Measurements from ENCODE around the gene GLI3.

GLI3 gene

DNA sequence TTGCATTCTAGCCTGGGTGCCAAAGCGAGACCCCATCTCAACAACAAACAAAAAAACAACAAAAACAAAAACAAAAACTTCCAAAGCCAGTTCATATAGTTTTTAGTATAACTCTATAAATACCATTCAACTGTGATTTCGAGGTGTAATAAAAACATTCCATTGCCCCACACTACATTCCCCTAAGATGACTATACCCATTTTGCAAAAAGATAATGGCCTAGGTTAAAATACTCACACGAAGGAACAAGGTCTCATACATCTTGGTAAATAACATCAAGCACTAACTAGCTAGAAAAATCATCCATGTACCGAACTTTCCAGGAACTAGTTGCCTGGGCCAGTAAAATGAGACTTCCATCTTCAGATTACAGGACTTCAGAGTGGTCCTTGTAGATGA, 55.4 kb downstream of the GLI3 start:
- H3K9me3 ChIP-seq (ENCODE audit: severe bottlenecking) = peaks cover 2% of the 10 kb centered on the region
- TF ChIP-seq, protein P1, sequence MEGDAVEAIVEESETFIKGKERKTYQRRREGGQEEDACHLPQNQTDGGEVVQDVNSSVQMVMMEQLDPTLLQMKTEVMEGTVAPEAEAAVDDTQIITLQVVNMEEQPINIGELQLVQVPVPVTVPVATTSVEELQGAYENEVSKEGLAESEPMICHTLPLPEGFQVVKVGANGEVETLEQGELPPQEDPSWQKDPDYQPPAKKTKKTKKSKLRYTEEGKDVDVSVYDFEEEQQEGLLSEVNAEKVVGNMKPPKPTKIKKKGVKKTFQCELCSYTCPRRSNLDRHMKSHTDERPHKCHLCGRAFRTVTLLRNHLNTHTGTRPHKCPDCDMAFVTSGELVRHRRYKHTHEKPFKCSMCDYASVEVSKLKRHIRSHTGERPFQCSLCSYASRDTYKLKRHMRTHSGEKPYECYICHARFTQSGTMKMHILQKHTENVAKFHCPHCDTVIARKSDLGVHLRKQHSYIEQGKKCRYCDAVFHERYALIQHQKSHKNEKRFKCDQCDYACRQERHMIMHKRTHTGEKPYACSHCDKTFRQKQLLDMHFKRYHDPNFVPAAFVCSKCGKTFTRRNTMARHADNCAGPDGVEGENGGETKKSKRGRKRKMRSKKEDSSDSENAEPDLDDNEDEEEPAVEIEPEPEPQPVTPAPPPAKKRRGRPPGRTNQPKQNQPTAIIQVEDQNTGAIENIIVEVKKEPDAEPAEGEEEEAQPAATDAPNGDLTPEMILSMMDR (IDR thresholded peaks at IDR 0.05; ENCODE audit: poor library complexity, severe bottlenecking) = no peak
- peaks cover 14% of the 10 kb centered on the region for H3K4me1 ChIP-seq (ENCODE audit: insufficient read depth, poor library complexity, severe bottlenecking)
- H3K4me3 ChIP-seq (ENCODE audit: severe bottlenecking) = no peak overlapping the region
- no peak overlapping the region for H3K27ac ChIP-seq (ENCODE audit: poor library complexity, severe bottlenecking)
- peak; percentile 57 for ATAC-seq (ENCODE audit: low read depth)
- H3K36me3 ChIP-seq (ENCODE audit: low read depth) = no peaks in the 10 kb centered on the region
- no peaks in the 10 kb centered on the region for H3K27me3 ChIP-seq (ENCODE audit: insufficient read depth, poor library complexity, severe bottlenecking)
- DNase-seq (ENCODE audit: low spot score) = no peak

DNA sequence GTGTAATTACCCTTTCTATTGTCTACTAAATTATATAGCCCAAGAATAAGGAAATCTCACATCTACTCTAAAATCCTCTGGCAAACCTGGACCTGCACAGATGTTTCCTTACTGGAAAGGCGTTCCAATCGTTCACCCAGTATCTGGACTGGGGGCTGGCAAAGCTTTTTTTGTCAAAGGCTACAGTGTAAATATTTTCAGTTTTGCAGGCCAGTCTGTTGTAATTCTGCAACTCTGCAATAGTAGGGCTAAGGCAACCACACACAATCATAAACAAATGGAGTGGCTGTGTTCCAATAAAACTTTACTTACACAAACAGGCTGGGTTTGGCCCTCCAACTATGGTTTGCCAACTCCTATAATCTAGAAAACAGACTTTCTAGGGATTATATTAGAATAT, 56.2 kb downstream of the GLI3 start:
- ATAC-seq (ENCODE audit: low read depth) (no peak), DNase-seq (ENCODE audit: low spot score) (no peak)
- Histone ChIP-seq H3K36me3 (ENCODE audit: low read depth) (no peaks in the 10 kb centered on the region), H3K27ac (ENCODE audit: poor library complexity, severe bottlenecking) (no peak overlapping the region), H3K27me3 (ENCODE audit: insufficient read depth, poor library complexity, severe bottlenecking) (no peaks in the 10 kb centered on the region), H3K9me3 (ENCODE audit: severe bottlenecking) (peaks cover 2% of the 10 kb centered on the region), H3K4me1 (ENCODE audit: insufficient read depth, poor library complexity, severe bottlenecking) (peaks cover 21% of the 10 kb centered on the region), H3K4me3 (ENCODE audit: severe bottlenecking) (no peak overlapping the region)
- TF ChIP-seq, protein P1 (IDR thresholded peaks at IDR 0.05; ENCODE audit: poor library complexity, severe bottlenecking) = no peak

DNA sequence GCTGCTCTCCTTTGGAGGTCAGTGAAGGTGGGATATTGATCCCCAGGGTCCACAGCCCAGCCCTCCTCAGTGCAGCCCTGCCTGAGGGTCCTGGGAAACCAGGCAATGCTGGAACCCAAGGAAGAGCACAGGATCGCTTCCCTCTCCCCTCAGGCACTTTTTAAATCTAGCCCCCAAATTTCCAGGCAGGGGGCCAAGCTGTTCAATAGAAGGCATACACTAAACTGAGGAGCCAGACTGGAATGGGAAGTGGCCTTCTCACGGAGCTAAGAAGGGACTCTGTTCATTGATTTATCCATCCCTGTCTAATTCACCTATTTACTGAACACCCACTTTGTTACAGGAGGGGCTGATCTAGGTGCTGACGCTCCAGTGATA, 60.3 kb downstream of the GLI3 start:
- Histone ChIP-seq H3K4me1 (ENCODE audit: insufficient read depth, poor library complexity, severe bottlenecking) (peaks cover 14% of the 10 kb centered on the region), H3K4me3 (ENCODE audit: severe bottlenecking) (no peak overlapping the region), H3K36me3 (ENCODE audit: low read depth) (no peaks in the 10 kb centered on the region), H3K27ac (ENCODE audit: poor library complexity, severe bottlenecking) (no peak overlapping the region), H3K27me3 (ENCODE audit: insufficient read depth, poor library complexity, severe bottlenecking) (no peaks in the 10 kb centered on the region), H3K9me3 (ENCODE audit: severe bottlenecking) (peaks cover 2% of the 10 kb centered on the region)
- ATAC-seq (ENCODE audit: low read depth) (no peak), DNase-seq (ENCODE audit: low spot score) (no peak)
- TF ChIP-seq, protein P1 (IDR thresholded peaks at IDR 0.05; ENCODE audit: poor library complexity, severe bottlenecking) = no peak

DNA sequence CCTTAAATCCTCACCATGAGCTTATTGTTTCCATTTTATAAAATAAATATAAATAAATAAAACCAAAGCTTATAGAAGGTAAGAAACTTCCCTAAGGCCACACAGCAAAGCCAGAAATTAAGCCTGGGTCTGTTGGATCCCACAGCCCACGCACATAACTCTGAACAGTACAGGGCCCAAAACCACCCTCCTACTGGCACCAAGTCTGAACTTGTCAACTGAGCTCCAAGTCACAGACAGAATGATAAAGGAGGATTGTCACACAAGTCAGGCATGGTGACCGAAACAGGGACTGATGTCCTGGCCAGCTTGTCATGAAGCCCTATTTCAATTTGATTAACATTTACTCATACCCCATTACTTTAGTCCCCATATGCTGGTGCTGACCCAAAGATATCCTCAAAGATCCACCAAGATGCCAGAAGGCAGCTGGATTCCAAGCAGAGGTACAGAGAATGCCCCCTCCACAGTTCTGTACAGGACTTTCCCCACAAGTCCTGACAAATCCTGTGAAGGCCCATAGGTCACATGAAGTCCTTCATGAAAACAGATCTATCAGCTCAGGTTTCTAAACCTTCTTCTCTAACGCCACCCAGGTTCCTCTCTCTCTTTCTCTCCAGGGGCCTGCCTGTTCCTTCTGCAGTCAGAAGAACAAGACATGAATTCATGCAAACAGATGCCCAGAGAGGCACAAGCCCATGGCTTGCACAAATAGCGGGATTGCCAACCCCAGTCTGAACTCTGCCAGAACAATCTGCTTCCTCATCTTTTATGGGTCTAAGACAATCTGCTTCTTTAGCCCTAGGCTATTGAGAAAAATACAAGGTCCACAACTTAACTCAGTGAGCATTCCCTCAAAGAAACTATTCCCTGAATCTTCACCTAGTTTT, 60.9 kb downstream of the GLI3 start:
- H3K27me3 ChIP-seq (ENCODE audit: insufficient read depth, poor library complexity, severe bottlenecking) = no peaks in the 10 kb centered on the region
- peaks cover 2% of the 10 kb centered on the region for H3K9me3 ChIP-seq (ENCODE audit: severe bottlenecking)
- no peaks in the 10 kb centered on the region for H3K36me3 ChIP-seq (ENCODE audit: low read depth)
- H3K4me1 ChIP-seq (ENCODE audit: insufficient read depth, poor library complexity, severe bottlenecking) = peaks cover 13% of the 10 kb centered on the region
- DNase-seq (ENCODE audit: low spot score) (no peak), ATAC-seq (ENCODE audit: low read depth) (no peak)
- TF ChIP-seq, protein P1 (IDR thresholded peaks at IDR 0.05; ENCODE audit: poor library complexity, severe bottlenecking) = no peak
- no peak overlapping the region for H3K4me3 ChIP-seq (ENCODE audit: severe bottlenecking)
- H3K27ac ChIP-seq (ENCODE audit: poor library complexity, severe bottlenecking) = no peak overlapping the region

DNA sequence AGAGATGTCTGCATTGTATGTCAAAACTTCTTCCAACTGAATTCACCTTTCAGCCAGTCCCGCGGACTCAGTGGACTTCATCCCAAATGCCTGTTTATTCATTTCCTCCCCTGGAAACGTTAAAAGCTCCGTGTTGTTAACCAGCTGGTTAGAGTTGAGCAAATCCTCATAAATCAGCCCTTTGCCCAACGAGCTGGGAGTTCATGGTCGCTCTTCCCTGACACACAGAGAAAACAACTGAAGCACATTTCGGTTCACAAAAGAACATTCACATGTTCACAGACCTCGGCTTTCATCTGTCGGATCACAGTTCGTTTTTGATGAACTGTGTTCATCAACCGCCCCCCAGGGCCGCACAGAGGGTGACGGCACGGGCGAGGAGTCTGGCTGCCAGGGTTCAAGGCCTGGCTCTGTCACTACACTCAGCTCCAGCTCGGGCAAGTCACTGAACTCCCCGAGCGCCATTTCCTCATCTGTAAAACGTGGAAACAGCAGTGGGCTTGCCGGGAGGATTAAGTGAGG, 62.6 kb downstream of the GLI3 start:
- no peaks in the 10 kb centered on the region for H3K27me3 ChIP-seq (ENCODE audit: insufficient read depth, poor library complexity, severe bottlenecking)
- no peaks in the 10 kb centered on the region for H3K36me3 ChIP-seq (ENCODE audit: low read depth)
- no peak for DNase-seq (ENCODE audit: low spot score)
- ATAC-seq (ENCODE audit: low read depth) = no peak
- H3K4me3 ChIP-seq (ENCODE audit: severe bottlenecking) = no peak overlapping the region
- H3K27ac ChIP-seq (ENCODE audit: poor library complexity, severe bottlenecking) = no peak overlapping the region
- H3K4me1 ChIP-seq (ENCODE audit: insufficient read depth, poor library complexity, severe bottlenecking) = peaks cover 21% of the 10 kb centered on the region
- TF ChIP-seq, protein P1 (IDR thresholded peaks at IDR 0.05; ENCODE audit: poor library complexity, severe bottlenecking) = no peak
- no peaks in the 10 kb centered on the region for H3K9me3 ChIP-seq (ENCODE audit: severe bottlenecking)

All from RWPE2 (cell line).